Upper lobe of left lung (tissue), 6 donors: ENCODE measurements around the gene OSBPL2. TPM values are rescaled to one million over a fixed set of nuclear protein-coding genes. Genes with fewer than 3 reads are reported as not detected.
A peak's percentile ranks its signal among the peaks of the same experiment; 100 is the strongest.

Source experiments
- ATAC-seq, 2 donors: fragments of 200-7000 bp; cut with Tn5 transposase; one replicate each; pipeline ENCODE4 v1.9.1; 2022; ENCODE audit warnings: mild to moderate bottlenecking in 2 of 2, moderate library complexity in 2 of 2; ENCODE audit not compliant: low FRiP score in 2 of 2
- DNase-seq, 2 donors: peaks; one replicate each; pipeline ENCODE4 v3.0.0-alpha.2; 2019 to 2020
- H3K27ac ChIP-seq, 4 donors: fragments of 200-600 bp; sonication (generic); one replicate each; pipeline ENCODE4 v1.5.1; 2016 to 2019
- H3K27me3 ChIP-seq, 4 donors: fragments of 200-600 bp; sonication (generic); one replicate each; pipeline ENCODE4 v1.5.1; 2017 to 2019
- H3K36me3 ChIP-seq, 4 donors: fragments of 200-600 bp; sonication (generic); one replicate each; pipeline ENCODE4 v1.5.1; 2016 to 2019
- H3K4me1 ChIP-seq, 4 donors: fragments of 200-600 bp; sonication (generic); one replicate each; pipeline ENCODE4 v1.5.1; 2018 to 2019
- H3K4me3 ChIP-seq, 4 donors: fragments of 200-600 bp; sonication (generic); one replicate each; pipeline ENCODE4 v1.5.1; 2017 to 2019; ENCODE audit warnings: mild to moderate bottlenecking in 2 of 4, moderate library complexity in 1 of 4
- H3K9me3 ChIP-seq, 4 donors: fragments of 200-600 bp; sonication (generic); one replicate each; pipeline ENCODE4 v1.5.1; 2018 to 2019
- EP300 ChIP-seq, 4 donors: sonication (generic); formaldehyde crosslinking; IDR thresholded peaks; one replicate each; pipeline ENCODE4 v1.5.1; 2017; ENCODE audit warnings: antibody characterized with exemption in 4 of 4, control low read depth in 2 of 4
- POLR2A ChIP-seq, 4 donors: fragments of 450-650 bp; IDR thresholded peaks; one replicate each; pipeline ENCODE4 v1.5.1; 2016 to 2017; ENCODE audit warnings: antibody characterized with exemption in 4 of 4, mild to moderate bottlenecking in 2 of 4
- POLR2AphosphoS5 ChIP-seq, 2 donors: sonication (generic); formaldehyde crosslinking; IDR thresholded peaks; one replicate each; pipeline ENCODE4 v1.5.1; 2017; ENCODE audit warnings: antibody characterized with exemption in 2 of 2
- WGBS, 2 donors: methylation state at CpG; one replicate each; pipeline ENCODE4 v1.1.5; 2017 to 2018; 5-methylcytosine and 5-hydroxymethylcytosine counted together
- total RNA-seq, 6 donors: library from RNA; depleted of rRNA in 4 of 6; stranded (reverse); fragments of >200 nt in 4 of 6; gene quantifications; one replicate each; pipeline versions ENCODE4 v1.1.0 to v1.2.1, GENCODE V29; 2016 to 2021
- TF ChIP-seq, protein P1 (sequence below), 6 experiments: fragments of 450-650 bp in 4 of 6; fragments of 200-600 bp in 2 of 6; sonication (generic) in 2 of 6; IDR thresholded peaks; one replicate each; pipeline ENCODE4 v1.5.1; 2016 to 2019; ENCODE audit warnings: antibody characterized with exemption in 6 of 6
- donor health status: DM: no; HTN: no; CAD: no; lungs with moderate emphysema.
- donor health status: DM: no; HTN: yes; CAD: no; lungs with severe emphysema.

OSBPL2 gene
- total RNA-seq, 6 donors from 2014 or later, result 35.7 to 65.0 (median 48.0) TPM

DNA sequence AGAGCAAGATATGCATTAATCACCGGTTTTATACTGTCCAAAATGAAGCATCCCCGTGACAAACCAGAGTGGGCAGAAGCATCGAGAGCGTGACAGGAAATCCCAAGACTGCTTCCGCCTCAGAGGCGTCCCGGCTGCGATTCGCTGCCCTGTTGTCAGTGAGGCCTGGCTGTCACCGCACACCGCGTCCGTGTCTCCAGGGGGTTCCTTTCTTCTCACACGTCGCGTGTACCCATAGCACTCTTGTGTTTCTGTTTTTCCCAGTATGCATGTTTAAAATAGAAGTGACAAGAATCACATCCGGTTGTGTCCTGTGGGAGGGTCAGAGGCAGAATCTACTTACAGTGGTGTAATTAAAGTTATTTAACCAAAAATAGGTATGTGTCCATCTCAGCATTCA is 56.2 kb downstream of the OSBPL2 start:
- Histone ChIP-seq H3K9me3 (no peaks in the 10 kb centered on the region), H3K36me3 (peaks cover 17 to 82% (median 52%) of the 10 kb centered on the region in 4 donors), H3K4me1 (no peaks in the 10 kb centered on the region), H3K27me3 (no peaks in the 10 kb centered on the region), H3K4me3 (no peak overlapping the region), H3K27ac (no peak overlapping the region)
- WGBS, 2 donors, result 86 to 87% methylated on average over 17 of the region's 17 CpGs
- no peak for ATAC-seq
- no peak for DNase-seq
- TF ChIP-seq, protein P1, sequence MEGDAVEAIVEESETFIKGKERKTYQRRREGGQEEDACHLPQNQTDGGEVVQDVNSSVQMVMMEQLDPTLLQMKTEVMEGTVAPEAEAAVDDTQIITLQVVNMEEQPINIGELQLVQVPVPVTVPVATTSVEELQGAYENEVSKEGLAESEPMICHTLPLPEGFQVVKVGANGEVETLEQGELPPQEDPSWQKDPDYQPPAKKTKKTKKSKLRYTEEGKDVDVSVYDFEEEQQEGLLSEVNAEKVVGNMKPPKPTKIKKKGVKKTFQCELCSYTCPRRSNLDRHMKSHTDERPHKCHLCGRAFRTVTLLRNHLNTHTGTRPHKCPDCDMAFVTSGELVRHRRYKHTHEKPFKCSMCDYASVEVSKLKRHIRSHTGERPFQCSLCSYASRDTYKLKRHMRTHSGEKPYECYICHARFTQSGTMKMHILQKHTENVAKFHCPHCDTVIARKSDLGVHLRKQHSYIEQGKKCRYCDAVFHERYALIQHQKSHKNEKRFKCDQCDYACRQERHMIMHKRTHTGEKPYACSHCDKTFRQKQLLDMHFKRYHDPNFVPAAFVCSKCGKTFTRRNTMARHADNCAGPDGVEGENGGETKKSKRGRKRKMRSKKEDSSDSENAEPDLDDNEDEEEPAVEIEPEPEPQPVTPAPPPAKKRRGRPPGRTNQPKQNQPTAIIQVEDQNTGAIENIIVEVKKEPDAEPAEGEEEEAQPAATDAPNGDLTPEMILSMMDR (IDR thresholded peaks at IDR 0.05), result no peak
- no peak for TF ChIP-seq EP300 (IDR thresholded peaks at IDR 0.05)
- TF ChIP-seq POLR2A (IDR thresholded peaks at IDR 0.05), result no peak
- TF ChIP-seq POLR2AphosphoS5 (IDR thresholded peaks at IDR 0.05), result no peak

DNA sequence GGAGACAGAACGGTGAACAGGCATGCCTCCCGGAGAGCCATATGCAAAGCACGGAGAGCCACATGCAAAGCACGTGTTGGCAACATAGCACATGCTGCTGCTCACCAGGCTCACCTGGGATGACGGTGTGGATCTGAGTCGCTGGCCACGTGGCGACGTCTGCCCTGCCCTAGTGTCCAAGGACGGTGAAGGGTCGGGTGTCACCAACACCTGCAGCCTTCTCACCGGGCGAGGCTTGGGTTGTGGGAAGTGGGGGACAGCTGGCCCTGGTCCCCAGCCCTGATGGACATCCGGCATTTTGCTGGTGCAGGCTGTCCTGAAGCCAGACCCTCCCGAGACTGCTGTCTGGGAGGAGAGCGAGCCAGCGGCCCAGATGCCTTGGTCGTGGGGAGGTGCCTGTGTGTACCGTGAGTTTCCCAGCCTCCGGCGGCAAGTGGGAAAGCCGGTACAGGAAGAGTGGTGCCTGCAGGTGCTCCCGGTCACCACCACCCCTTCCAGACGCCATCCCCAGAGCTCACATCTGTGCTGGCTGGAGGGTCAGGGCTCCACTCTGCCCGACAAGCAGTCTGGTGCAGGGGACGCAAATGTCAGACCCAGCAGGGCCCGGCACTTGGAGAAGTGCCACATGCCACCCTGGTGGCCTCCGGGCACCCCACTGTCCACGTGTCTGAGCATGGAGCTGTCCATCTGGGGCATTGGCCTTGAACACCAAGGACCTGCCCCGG is 58.6 kb downstream of the OSBPL2 start:
- peaks cover 15 to 65% (median 36%) of the 10 kb centered on the region in 4 donors for H3K36me3 ChIP-seq
- DNase-seq, result no peak
- H3K4me3 ChIP-seq, result no peak overlapping the region
- ATAC-seq, result no peak
- H3K4me1 ChIP-seq, result peaks cover 0 to 5% (median 2%) of the 10 kb centered on the region in 4 donors
- no peaks in the 10 kb centered on the region for H3K27me3 ChIP-seq
- WGBS, 2 donors, result 87 to 94% methylated on average over 17 to 30 of the region's 30 CpGs
- no peaks in the 10 kb centered on the region for H3K9me3 ChIP-seq
- TF ChIP-seq POLR2A (IDR thresholded peaks at IDR 0.05), result no peak
- H3K27ac ChIP-seq, result no peak overlapping the region

DNA sequence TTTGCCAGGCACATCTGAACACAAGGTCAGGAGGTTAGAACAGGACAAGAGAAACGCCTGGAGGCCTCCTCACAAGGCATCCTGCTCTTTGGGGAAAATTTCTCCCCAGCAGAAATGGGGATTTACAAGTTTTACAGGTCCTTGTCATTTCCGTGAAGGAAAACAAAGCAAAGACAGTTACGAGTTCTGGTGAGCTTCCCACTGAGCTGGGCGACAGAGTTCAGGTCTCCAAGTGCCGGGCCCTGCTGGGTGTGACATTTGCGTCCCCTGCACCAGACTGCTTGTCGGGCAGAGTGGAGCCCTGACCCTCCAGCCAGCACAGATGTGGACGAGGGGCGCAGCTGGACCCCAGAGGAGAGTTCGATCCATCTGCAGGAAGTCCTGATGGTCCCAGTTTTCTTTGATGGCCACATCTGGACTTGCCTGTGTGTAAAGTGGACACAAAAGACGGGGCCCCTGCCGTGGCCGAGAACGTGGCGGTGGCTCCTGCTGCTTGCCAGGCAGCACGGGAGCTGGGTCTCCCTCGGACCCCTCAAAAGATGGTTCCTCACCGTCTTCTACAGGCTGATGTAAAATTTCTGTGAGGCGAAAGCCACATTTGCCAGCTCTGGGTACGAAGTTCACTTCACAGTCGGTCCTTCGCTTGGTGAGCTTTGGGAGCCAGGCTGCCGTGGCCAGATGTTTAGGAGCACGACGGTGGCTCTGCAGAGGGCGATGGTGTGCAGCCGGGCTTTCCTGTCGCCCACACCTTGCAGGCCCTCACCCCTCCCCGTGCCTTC is 59.3 kb downstream of the OSBPL2 start:
- Histone ChIP-seq H3K27ac (no peak overlapping the region), H3K4me3 (no peak overlapping the region), H3K9me3 (no peaks in the 10 kb centered on the region), H3K27me3 (no peaks in the 10 kb centered on the region), H3K36me3 (peaks cover 8 to 58% (median 30%) of the 10 kb centered on the region in 4 donors), H3K4me1 (peaks cover 0 to 10% (median 2%) of the 10 kb centered on the region in 4 donors)
- TF ChIP-seq POLR2A (IDR thresholded peaks at IDR 0.05) (no peak), EP300 (IDR thresholded peaks at IDR 0.05) (no peak), POLR2AphosphoS5 (IDR thresholded peaks at IDR 0.05) (no peak)
- TF ChIP-seq, protein P1 (IDR thresholded peaks at IDR 0.05), result no peak
- ATAC-seq (no peak), DNase-seq (peak in 1 of 2 donors; percentile 77)
- WGBS, 2 donors, result 90 to 91% methylated on average over 28 to 29 of the region's 29 CpGs

DNA sequence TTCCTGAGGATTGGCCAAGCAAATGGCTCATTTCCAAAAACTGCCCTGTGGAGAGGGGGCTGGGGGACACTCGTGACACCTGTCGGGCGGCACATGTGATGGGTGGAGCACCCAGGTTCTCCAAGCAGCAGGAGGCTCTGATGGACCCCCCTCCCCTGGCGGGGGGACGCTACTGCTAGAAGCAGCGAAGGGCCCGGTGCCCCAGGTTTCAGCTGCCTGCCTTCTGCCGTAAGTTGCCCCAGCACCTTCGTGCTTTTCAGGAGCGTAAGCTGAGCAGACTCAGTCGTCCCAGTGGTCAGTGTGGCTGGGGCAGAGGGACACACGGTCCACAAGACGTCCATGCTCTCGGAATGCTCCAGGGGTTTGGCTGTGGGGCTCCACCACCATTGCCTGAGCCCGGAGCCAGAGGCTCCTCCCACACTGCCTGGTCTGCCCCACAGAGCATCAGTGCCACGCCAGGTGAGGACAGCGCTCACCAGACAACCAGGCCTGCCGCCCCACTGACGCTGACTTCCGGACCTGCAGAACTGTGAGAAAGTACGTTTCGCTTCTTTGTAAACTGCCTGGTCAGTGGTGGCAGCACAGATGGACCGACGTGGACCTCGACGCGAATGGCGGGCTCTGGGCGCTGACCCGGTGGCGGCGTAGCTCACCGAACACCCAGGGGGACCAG is 60.4 kb downstream of the OSBPL2 start:
- no peak for TF ChIP-seq POLR2A (IDR thresholded peaks at IDR 0.05)
- TF ChIP-seq, protein P1 (IDR thresholded peaks at IDR 0.05), result no peak
- TF ChIP-seq POLR2AphosphoS5 (IDR thresholded peaks at IDR 0.05), result no peak
- TF ChIP-seq EP300 (IDR thresholded peaks at IDR 0.05), result no peak
- H3K9me3 ChIP-seq, result no peaks in the 10 kb centered on the region
- H3K4me1 ChIP-seq, result peaks cover 1 to 13% (median 4%) of the 10 kb centered on the region in 4 donors
- no peaks in the 10 kb centered on the region for H3K27me3 ChIP-seq
- no peak overlapping the region for H3K27ac ChIP-seq
- no peak for ATAC-seq
- H3K36me3 ChIP-seq, result peaks cover 8 to 47% (median 24%) of the 10 kb centered on the region in 4 donors
- WGBS, 2 donors, result 92 to 93% methylated on average over 21 to 33 of the region's 33 CpGs
- DNase-seq, result no peak
- no peak overlapping the region for H3K4me3 ChIP-seq

DNA sequence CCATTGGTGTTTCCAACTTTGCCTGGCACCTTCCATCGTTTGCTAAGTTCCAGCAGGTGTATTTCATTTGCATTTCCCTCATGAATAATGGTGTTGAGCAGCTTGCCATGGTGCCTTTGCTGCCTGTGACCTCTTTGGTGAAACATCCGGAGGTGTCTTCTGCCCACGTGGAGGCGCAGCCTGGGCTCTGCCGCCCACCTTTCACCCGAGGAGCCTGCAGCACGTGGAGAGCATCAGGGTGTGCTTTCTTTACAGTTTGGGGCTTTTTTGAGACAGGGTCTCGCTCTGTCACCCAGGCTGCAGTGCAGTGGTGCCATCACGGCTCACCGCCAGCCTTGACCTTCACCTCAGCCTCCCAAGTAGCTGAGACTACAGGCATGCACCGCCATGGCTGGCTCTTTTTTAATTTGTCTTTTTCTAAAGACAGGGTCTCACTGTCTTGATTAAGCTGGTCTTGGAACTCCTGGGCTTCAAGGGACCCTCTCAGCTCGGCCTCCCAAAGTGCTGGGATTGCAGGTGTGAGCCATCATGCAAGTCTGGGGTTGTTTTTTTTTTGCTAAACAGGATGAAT is 61.4 kb downstream of the OSBPL2 start:
- H3K4me1 ChIP-seq, result peaks cover 11 to 24% (median 14%) of the 10 kb centered on the region in 4 donors
- H3K9me3 ChIP-seq, result no peaks in the 10 kb centered on the region
- no peak for ATAC-seq
- no peaks in the 10 kb centered on the region for H3K27me3 ChIP-seq
- H3K27ac ChIP-seq, result no peak overlapping the region
- no peak for DNase-seq
- TF ChIP-seq, protein P1 (IDR thresholded peaks at IDR 0.05), result no peak
- TF ChIP-seq POLR2AphosphoS5 (IDR thresholded peaks at IDR 0.05) (no peak), POLR2A (IDR thresholded peaks at IDR 0.05) (no peak), EP300 (IDR thresholded peaks at IDR 0.05) (no peak)
- H3K36me3 ChIP-seq, result peaks cover 8 to 46% (median 17%) of the 10 kb centered on the region in 4 donors
- no peak overlapping the region for H3K4me3 ChIP-seq
- WGBS, 2 donors, result 90% methylated on average over 12 of the region's 12 CpGs
